RPMI8226 (cell line): ENCODE results near the gene PPP1R12B.
A peak's percentile ranks its signal among the peaks of the same experiment; 100 is the strongest.
"Not testable (repeated sequence)": the region's sequence is repeated elsewhere in the genome, so short reads cannot be mapped to it uniquely, and the experiment has no call there.

Source experiments
- DNase-seq: peaks from one replicate; pipeline ENCODE4 v3.0.0-alpha.2; 2015

The PPP1R12B gene

GRCh38 chr1:202456372-202457169 lies 108.1 kb downstream of the PPP1R12B start:
- not testable (repeated sequence) for DNase-seq

GRCh38 chr1:202458651-202459050 lies 110.2 kb downstream of the PPP1R12B start:
- not testable (repeated sequence) for DNase-seq

GRCh38 chr1:202459470-202460142 lies 111.1 kb downstream of the PPP1R12B start:
- DNase-seq, result not testable (repeated sequence)

- not testable (repeated sequence) for DNase-seq
These were observed 111.6 kb downstream of the PPP1R12B start for GRCh38 chr1:202460143-202460495.

- no peak for DNase-seq
These were observed 114.0 kb downstream of the PPP1R12B start for GRCh38 chr1:202462342-202463076.

GRCh38 chr1:202464153-202464742 lies 115.7 kb downstream of the PPP1R12B start:
- DNase-seq, result peak; percentile 70

GRCh38 chr1:202465644-202466270 lies 117.3 kb downstream of the PPP1R12B start:
- not testable (repeated sequence) for DNase-seq

- not testable (repeated sequence) for DNase-seq
These were observed 117.8 kb downstream of the PPP1R12B start for GRCh38 chr1:202466339-202466738.

GRCh38 chr1:202467381-202467780 lies 118.9 kb downstream of the PPP1R12B start:
- not testable (repeated sequence) for DNase-seq

- DNase-seq, result not testable (repeated sequence)
These were observed 120.2 kb downstream of the PPP1R12B start for GRCh38 chr1:202468695-202469094.

GRCh38 chr1:202469123-202469522 lies 120.6 kb downstream of the PPP1R12B start:
- not testable (repeated sequence) for DNase-seq

GRCh38 chr1:202471246-202471645 lies 122.7 kb downstream of the PPP1R12B start:
- no peak for DNase-seq

- DNase-seq, result peak; percentile 79
These were observed 124.0 kb downstream of the PPP1R12B start for GRCh38 chr1:202472347-202473124.

- peak; percentile 56 for DNase-seq
These were observed 125.0 kb downstream of the PPP1R12B start for GRCh38 chr1:202473266-202474045.

- peak; percentile 41 for DNase-seq
These were observed 131.2 kb downstream of the PPP1R12B start for GRCh38 chr1:202479661-202480060.

GRCh38 chr1:202480640-202481039 lies 132.1 kb downstream of the PPP1R12B start:
- not testable (repeated sequence) for DNase-seq

- DNase-seq, result peak; percentile 64
These were observed 134.9 kb downstream of the PPP1R12B start for GRCh38 chr1:202483362-202483761.

- peak; percentile 66 for DNase-seq
These were observed 135.5 kb downstream of the PPP1R12B start for GRCh38 chr1:202484032-202484431.

GRCh38 chr1:202484820-202485219 lies 136.3 kb downstream of the PPP1R12B start:
- not testable (repeated sequence) for DNase-seq

GRCh38 chr1:202488178-202488649 lies 139.7 kb downstream of the PPP1R12B start:
- DNase-seq, result not testable (repeated sequence)

GRCh38 chr1:202489101-202489500 lies 140.6 kb downstream of the PPP1R12B start:
- DNase-seq, result not testable (repeated sequence)
